GM19372 (cell line): ENCODE data around the gene OLFML1.
A peak's percentile ranks its signal among the peaks of the same experiment; 100 is the strongest.

Experiments used
- ATAC-seq: cut with Tn5 transposase; IDR thresholded peaks from one replicate; pipeline ENCODE4 v1.9.1; 2021; ENCODE audit warnings: mild to moderate bottlenecking, low read depth, moderate library complexity; ENCODE audit not compliant: unreplicated experiment

OLFML1 gene

DNA sequence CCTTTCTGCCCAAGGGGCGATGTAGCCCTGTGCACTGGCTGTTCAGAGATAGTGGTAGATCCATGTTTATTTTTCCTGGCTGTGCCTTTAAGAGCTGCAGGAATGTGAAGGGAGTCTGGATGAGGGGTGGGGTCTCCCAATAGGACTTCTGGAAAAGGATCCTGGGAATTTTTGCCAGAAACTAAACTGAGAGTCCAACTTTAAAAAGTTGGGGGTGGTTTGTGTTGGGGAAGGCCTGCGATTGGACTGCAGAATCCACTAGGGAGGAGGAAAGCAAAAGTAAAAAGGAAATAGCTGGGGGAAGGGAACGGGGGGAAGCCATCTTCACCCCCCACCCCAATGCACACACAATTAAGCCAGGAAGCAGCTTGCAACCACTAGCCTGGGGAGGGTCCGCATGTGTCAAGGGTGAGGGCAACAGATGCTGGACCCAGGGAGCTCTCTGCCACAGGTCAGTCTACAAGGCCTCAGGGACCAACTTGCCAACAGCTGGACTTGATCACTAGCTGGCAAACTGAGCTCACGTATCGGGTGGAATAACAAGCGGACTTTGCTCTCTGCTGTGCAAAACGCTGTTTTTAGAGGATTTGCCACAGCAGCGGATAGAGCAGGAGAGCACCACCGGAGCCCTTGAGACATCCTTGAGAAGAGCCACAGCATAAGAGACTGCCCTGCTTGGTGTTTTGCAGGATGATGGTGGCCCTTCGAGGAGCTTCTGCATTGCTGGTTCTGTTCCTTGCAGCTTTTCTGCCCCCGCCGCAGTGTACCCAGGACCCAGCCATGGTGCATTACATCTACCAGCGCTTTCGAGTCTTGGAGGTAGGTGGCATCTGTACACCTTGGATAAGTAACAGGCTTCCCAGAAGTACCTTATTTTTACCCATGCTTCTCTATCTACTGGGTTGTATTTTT, at the start of gene OLFML1:
TSS of gene OLFML1 (plus strand) at position 321 of the 912 bp plus-strand sequence. CDS start at position 691, 370 bp downstream.
- no peak for ATAC-seq

DNA sequence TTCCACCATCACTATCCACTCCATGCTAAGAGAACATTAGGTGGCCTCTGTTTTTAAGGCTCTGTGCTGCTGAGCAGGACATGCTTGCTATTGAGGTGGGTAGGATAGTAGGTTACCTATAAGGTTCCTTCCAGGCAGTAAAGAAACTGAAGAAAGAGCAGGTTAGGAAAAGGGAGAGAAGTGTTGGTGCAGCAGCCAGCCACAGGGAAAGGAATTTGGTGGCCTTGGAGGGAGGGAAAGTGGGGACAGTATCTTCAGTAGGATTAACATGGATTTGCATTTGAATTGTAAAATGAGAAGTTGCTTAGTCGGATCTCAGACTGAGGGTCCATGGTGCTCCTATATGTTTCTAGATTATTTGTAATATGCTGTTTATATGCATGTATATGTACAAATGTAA, 49.2 kb upstream of the OLFML1 start:
- no peak for ATAC-seq

- peak; percentile 86 for ATAC-seq
Measured at GRCh38 chr11:7436657-7437056, 48.6 kb upstream of the OLFML1 start.

GRCh38 chr11:7437696-7438095, 47.6 kb upstream of the OLFML1 start:
- ATAC-seq = no peak

DNA sequence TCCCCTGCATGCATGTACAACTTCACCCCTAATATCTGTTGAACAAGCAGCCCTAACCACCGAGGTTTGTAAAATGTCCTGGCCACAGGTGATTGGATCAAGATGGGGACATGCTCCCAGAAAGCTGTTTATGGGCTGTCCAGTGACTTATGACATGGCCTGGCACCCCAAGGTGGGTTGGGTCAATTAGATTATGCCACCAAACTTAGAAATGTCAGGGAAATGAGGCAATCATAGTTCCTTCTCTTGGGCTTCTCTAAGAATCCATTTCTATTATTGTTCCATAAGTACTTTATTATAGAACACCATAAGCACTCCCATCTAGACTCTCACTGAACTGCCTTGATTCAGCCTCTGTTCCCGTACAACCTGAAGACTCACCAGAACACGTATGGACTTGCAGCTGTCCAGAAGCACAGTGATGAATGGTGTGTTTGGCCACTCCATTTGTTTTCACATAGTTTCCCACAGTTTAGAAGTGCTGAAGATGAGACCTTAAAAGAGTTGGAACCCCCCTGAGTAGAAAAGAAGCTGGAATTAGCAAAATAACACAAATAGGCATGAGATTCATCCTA, 45.5 kb upstream of the OLFML1 start:
- ATAC-seq = no peak

GRCh38 chr11:7442588-7443215, 42.6 kb upstream of the OLFML1 start:
- peak; percentile 83 for ATAC-seq

GRCh38 chr11:7444091-7444981, 41.0 kb upstream of the OLFML1 start:
- no peak for ATAC-seq

GRCh38 chr11:7445564-7445963, 39.7 kb upstream of the OLFML1 start:
- no peak for ATAC-seq

GRCh38 chr11:7448201-7448600, 37.1 kb upstream of the OLFML1 start:
- ATAC-seq = no peak

GRCh38 chr11:7449211-7449840, 36.0 kb upstream of the OLFML1 start:
- no peak for ATAC-seq

DNA sequence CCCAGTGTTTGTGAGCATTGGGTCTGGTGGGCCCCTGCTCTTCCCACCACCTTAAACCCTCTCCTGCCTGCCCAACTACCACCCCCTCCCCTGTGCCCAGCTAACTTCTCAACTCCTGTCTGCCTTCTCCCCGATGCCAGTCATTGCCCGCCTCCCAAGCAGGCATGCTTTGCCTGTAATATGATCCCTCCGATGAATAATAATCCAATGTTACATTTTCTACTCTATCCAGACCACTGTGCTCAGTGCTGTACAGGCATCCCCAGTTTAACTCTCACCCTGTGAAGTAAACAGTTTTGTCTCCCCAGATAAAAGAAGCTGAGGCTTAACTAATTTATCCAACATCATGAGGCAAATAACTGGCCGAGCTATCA, 35.5 kb upstream of the OLFML1 start:
- no peak for ATAC-seq

DNA sequence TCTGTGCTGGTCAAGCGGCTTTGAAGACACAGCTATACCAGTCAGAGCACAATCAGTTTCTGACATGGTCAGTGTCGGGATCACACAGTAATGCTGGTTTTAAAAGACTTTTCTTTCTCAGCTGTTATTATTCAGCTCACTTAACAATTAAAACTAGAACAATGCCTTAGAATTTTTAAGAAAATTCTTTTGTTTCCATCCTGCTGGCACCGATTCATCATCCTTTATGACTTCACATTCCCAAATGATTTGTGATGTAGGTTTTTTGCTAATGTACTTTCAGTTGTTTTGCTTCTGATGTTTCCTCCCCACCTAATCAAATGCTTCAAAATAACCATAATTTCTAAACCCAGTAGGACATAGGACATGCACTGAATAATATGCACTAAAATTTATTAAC, 34.5 kb upstream of the OLFML1 start:
- ATAC-seq = no peak

DNA sequence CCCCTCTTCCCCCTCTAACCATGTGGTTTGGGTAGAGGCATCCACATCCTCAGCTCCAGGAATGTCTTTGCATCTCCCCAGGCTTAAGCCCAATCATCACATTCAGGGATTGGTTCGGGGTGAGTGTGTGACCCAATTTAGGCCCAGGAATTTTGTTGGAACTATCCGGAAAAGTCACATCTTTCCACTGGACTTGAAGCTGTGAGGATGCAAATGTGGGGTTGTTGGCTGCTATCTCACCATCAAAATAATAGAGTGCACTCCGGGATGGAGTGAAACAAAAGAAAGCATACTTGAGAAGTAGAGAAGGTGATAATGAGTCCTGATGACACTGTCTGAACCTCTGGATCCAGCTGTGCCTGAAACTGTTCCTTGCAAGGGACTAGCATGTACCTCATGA, 33.8 kb upstream of the OLFML1 start:
- no peak for ATAC-seq

DNA sequence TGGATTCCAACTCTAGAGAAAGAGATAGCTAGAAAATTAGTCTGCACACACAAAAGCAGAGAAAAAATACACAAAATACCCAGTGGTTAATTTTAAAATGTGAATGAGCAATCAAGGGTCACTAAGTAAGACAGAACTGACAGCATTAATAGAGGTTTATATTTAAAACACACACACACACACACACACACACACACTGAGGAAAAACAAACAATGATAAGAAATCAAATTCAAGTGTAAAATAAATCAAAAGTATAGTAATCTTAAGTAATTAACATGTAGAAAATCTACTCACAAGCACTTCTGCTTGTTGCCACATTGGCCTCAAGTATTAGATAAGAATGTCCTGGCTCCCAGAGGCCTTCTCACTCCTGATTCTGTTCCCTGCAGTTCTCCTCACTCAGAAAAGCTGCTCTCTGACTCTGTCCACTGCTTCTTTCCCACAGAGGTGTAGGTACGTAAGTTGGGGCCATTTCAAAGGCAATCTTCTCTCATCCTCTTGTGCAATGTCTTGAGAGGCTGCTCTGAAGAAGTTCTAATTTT, 33.3 kb upstream of the OLFML1 start:
- ATAC-seq = no peak

DNA sequence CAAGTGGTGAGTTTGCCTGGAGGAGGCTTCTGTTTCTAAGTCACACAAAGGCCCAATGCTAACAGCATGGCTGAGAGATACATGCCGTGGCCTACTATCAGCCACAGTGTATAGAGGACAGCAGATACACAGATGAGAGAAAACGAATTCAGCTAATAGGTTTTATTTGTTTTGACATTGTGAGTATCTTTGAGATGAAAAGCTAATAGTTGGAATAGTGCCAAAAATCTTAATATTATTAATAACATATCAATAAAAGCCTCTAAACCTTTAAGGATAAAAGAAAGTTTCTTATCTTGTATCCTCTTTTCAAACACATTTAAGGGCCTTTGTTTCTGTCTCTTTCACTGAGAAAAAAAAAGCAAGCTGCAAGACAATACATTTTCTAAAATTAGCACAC, 30.5 kb upstream of the OLFML1 start:
- ATAC-seq = no peak

GRCh38 chr11:7457211-7457610, 28.1 kb upstream of the OLFML1 start:
- ATAC-seq = no peak

GRCh38 chr11:7462706-7463105, 22.6 kb upstream of the OLFML1 start:
- ATAC-seq = no peak

DNA sequence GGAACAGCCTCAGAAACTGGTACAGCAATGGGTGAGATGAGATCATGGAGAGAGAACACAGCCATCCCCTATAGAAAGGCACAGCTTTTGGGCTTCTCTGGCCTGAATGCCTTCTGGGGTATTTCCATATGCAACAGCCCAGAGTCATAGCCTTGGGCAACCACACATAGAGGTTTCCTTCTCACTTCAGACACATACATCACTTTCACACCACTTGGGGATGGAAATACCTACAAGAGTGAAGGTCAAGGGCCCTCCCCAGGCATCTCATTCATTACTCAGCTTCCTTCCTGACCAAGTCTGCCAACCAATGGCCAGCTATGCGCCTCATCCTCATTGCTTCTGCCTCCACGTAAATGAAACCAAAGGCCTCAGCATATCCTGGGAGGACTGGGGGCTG, 17.7 kb upstream of the OLFML1 start:
- ATAC-seq = peak; percentile 79

DNA sequence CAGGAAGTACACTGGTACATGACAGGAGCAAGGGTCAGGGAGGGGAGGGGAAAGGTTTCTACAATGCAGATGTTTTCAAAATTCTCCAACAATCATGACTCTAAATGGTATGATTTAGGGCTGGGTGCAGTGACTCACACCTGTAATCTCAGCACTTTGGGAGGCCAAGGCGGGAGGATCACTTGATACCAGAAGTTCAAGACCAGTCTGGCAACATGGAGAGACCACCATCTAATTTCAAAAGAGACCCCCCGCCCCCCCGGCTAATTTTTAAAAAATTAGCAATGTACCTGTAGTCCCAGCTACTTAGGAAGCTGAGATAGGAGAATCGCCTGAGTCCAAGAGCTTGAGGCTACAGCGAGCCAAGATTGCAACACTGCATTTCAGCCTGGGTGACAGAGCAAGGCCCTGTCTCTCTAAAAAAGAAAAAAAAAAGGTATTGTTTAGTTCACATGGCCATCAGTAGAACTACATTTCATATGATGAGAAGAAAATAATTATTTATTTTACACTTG, 15.9 kb upstream of the OLFML1 start:
- no peak for ATAC-seq

- no peak for ATAC-seq
Measured at GRCh38 chr11:7471071-7471470, 14.2 kb upstream of the OLFML1 start.
